ENCODE measurements around the gene SLC1A3.

DNA sequence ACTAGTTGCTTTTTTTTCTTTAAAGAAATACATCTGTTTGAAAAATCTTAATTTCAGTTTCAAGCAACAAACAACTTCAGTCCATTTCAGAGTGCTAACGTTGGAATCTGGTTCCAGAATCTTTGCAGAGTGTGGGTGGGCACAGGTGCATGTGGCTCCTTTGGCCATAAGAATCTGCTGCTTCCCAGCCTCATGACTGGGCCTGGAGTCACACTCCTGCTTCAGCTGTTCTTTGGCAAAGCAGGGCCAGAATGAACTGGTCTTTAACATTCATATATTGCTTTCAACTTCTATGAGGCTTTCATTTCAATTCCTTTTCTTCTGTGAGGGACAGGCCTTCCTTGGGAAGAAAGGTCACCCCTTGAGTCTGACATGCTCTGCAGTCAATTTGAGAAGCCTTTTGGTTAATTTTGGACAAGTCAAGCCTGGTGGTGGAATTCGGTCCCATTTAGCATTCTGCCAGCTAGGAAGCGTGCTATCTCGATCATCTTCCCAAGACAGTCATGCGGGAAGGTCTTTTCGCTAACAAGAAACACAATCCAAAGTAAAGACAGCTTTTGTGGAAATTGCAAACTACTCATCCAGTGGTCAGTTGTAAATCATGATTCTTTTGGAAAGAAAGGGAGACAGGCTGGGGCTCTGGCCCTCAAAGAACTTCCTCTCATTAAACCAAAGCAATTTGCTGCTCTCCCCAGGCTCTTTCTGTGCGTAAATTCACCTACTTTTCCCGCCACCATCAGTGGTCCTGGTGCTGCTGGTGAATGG, 55.2 kb downstream of the SLC1A3 start:
- TF ChIP-seq, protein P1, sequence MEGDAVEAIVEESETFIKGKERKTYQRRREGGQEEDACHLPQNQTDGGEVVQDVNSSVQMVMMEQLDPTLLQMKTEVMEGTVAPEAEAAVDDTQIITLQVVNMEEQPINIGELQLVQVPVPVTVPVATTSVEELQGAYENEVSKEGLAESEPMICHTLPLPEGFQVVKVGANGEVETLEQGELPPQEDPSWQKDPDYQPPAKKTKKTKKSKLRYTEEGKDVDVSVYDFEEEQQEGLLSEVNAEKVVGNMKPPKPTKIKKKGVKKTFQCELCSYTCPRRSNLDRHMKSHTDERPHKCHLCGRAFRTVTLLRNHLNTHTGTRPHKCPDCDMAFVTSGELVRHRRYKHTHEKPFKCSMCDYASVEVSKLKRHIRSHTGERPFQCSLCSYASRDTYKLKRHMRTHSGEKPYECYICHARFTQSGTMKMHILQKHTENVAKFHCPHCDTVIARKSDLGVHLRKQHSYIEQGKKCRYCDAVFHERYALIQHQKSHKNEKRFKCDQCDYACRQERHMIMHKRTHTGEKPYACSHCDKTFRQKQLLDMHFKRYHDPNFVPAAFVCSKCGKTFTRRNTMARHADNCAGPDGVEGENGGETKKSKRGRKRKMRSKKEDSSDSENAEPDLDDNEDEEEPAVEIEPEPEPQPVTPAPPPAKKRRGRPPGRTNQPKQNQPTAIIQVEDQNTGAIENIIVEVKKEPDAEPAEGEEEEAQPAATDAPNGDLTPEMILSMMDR (conservative IDR thresholded peaks at IDR 0.05; ENCODE audit: low read depth, low read length): no peak
- no peak for TF ChIP-seq EZH2 (IDR thresholded peaks at IDR 0.05; ENCODE audit: borderline replicate concordance, low read depth, low read length, poor library complexity, severe bottlenecking)

Measured in A673 (cell line).